KMS-11 (cell line): ENCODE data around the gene SEH1L.

Experiments
- H2AFZ ChIP-seq: fragments of 200-600 bp; sonication (generic); 2 replicates; pipeline ENCODE4 v1.6.1; 2016; ENCODE audit warnings: antibody characterized with exemption, mixed run types, low read depth
- H3K27ac ChIP-seq: fragments of 200-600 bp; sonication (generic); 2 replicates; pipeline ENCODE4 v1.6.1; 2016; ENCODE audit warnings: mild to moderate bottlenecking, mixed run types
- H3K27me3 ChIP-seq: fragments of 200-600 bp; sonication (generic); 2 replicates; pipeline ENCODE4 v1.6.1; 2017; ENCODE audit warnings: mild to moderate bottlenecking, low read depth, mixed run types, moderate library complexity; ENCODE audit not compliant: insufficient read depth
- H3K36me3 ChIP-seq: fragments of 200-600 bp; sonication (generic); 2 replicates; pipeline ENCODE4 v1.6.1; 2017; ENCODE audit warnings: mild to moderate bottlenecking, mixed run types; ENCODE audit not compliant: insufficient read depth
- H3K4me1 ChIP-seq: fragments of 200-600 bp; sonication (generic); 2 replicates; pipeline ENCODE4 v1.6.1; 2016; ENCODE audit warnings: mild to moderate bottlenecking, low read depth, mixed run types; ENCODE audit not compliant: poor library complexity, severe bottlenecking
- H3K4me2 ChIP-seq: fragments of 200-600 bp; sonication (generic); 2 replicates; pipeline ENCODE4 v1.7.0; 2016; ENCODE audit warnings: mild to moderate bottlenecking, mixed run types
- H3K4me3 ChIP-seq: fragments of 200-600 bp; sonication (generic); IDR thresholded peaks from 2 replicates; pipeline ENCODE4 v1.6.1; 2017; ENCODE audit warnings: low read depth, low read length, mixed read lengths; ENCODE audit not compliant: insufficient read depth
- H3K79me2 ChIP-seq: fragments of 200-600 bp; sonication (generic); 2 replicates; pipeline ENCODE4 v1.6.1; 2016; ENCODE audit warnings: low read depth, mixed run types; ENCODE audit not compliant: insufficient read depth
- H3K9ac ChIP-seq: fragments of 200-600 bp; sonication (generic); 2 replicates; pipeline ENCODE4 v1.6.1; 2016; ENCODE audit warnings: mild to moderate bottlenecking, mixed run types
- H4K20me1 ChIP-seq: fragments of 200-600 bp; sonication (generic); 2 replicates; pipeline ENCODE4 v1.6.1; 2016; ENCODE audit warnings: mild to moderate bottlenecking, mixed run types; ENCODE audit not compliant: insufficient read depth
- TF ChIP-seq, protein P1 (sequence below): fragments of 200-600 bp; sonication (generic); conservative IDR thresholded peaks from 2 replicates; pipeline ENCODE4 v1.6.1; 2017; ENCODE audit warnings: low read depth, mild to moderate bottlenecking, antibody characterized with exemption, low read length, moderate library complexity, mixed read lengths

The SEH1L gene

DNA sequence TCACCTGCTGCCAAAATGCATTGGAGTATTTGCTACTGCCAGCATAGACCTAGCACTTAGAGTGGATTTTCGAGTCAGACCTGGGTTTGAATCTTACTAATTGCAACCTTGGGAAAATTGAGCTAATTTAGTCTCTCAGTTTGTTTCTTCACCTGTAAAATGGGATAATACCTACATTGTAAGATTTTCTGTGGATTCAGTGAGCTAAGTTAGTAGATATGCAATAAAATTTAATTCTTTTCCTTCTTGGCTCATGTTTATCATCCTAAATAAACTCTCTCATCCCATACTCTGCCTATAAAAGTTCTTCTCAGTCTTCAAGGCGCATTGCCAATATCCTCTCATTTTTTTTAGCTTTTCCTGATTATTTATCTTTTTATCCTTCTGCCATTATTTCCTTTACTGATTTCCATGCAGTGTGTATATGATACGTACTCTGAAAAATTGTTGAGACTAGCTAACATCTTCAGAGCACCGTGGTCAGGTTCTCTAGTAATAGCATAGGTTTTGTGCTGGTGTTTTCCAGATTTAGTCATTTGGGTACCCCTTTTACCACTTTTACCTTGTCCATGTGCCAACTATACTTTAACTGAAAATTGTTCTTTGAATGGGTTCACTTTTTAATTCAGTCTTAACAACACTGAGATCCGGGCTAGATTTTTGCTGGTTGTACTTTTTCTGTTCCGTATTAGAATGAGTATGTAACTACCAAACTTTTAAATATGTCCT lies 50.7 kb downstream of the SEH1L start:
- peaks cover 48% of the 10 kb centered on the region for H3K79me2 ChIP-seq
- H3K9ac ChIP-seq = no peak overlapping the region
- H3K4me2 ChIP-seq = no peak overlapping the region
- H3K27me3 ChIP-seq = no peaks in the 10 kb centered on the region
- no peak overlapping the region for H3K4me3 ChIP-seq
- H3K27ac ChIP-seq = no peak overlapping the region
- no peaks in the 10 kb centered on the region; the same call in 1 of the 2 replicates for H3K36me3 ChIP-seq
- TF ChIP-seq, protein P1, sequence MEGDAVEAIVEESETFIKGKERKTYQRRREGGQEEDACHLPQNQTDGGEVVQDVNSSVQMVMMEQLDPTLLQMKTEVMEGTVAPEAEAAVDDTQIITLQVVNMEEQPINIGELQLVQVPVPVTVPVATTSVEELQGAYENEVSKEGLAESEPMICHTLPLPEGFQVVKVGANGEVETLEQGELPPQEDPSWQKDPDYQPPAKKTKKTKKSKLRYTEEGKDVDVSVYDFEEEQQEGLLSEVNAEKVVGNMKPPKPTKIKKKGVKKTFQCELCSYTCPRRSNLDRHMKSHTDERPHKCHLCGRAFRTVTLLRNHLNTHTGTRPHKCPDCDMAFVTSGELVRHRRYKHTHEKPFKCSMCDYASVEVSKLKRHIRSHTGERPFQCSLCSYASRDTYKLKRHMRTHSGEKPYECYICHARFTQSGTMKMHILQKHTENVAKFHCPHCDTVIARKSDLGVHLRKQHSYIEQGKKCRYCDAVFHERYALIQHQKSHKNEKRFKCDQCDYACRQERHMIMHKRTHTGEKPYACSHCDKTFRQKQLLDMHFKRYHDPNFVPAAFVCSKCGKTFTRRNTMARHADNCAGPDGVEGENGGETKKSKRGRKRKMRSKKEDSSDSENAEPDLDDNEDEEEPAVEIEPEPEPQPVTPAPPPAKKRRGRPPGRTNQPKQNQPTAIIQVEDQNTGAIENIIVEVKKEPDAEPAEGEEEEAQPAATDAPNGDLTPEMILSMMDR = no peak
- H2AFZ ChIP-seq = no peak overlapping the region
- H3K4me1 ChIP-seq = peaks cover 32% of the 10 kb centered on the region
- no peaks in the 10 kb centered on the region; the same call in 1 of the 2 replicates for H4K20me1 ChIP-seq

DNA sequence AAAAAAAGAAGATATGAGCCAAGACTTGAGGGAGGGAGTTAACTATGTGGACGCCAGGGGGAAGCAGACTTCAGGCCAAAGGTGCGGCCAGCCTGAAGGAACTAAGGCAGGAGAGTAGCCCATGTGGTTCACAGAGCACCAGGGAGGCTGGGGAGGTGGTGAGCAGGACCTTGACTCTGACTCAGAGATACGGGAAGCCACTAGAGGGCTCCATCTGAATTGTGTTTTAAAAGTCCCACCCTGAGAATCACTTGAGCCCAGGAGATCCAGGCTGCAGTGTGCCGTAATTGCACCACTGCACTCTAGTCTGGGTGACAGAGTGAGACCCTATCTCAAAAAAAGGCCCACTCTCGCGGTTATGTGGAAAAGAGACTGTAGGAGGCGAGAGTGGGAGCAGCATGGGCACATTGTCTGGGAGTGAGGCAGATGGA lies 55.7 kb downstream of the SEH1L start:
- Histone ChIP-seq H2AFZ (no peak overlapping the region), H3K79me2 (peaks cover 13% of the 10 kb centered on the region; the same call in 1 of the 2 replicates), H4K20me1 (no peaks in the 10 kb centered on the region), H3K4me1 (peaks cover 24% of the 10 kb centered on the region), H3K27ac (no peak overlapping the region), H3K4me3 (no peak overlapping the region), H3K27me3 (no peaks in the 10 kb centered on the region), H3K9ac (no peak overlapping the region), H3K4me2 (no peak overlapping the region), H3K36me3 (no peaks in the 10 kb centered on the region; the same call in 1 of the 2 replicates)
- TF ChIP-seq, protein P1 = peak; percentile 58

DNA sequence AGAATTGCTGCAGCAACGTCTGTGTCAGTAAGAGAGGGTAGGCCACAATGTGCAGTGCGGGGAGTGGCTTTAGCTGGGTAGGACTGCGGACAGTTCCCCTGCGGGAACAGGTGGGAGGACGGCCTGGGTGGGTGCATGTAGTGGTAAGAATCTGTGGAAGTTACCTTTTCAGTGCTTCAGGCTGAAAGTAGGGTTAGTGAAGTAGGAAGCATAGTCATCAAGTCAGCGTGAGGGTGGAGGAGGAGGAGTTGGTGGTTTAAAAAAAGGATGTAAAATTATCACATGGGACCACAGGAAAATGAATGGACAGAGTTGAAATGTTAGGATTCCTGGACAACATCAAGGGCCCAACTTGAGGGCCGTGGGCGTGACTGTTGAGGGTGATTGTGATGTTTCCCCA lies 56.6 kb downstream of the SEH1L start:
- no peaks in the 10 kb centered on the region for H3K27me3 ChIP-seq
- no peak overlapping the region for H3K9ac ChIP-seq
- H3K36me3 ChIP-seq = no peaks in the 10 kb centered on the region; the same call in 1 of the 2 replicates
- H3K27ac ChIP-seq = no peak overlapping the region
- peaks cover 20% of the 10 kb centered on the region for H3K4me1 ChIP-seq
- TF ChIP-seq, protein P1 = no peak
- no peak overlapping the region for H2AFZ ChIP-seq
- H3K79me2 ChIP-seq = peaks cover 13% of the 10 kb centered on the region; the same call in 1 of the 2 replicates
- H3K4me3 ChIP-seq = no peak overlapping the region
- H4K20me1 ChIP-seq = no peaks in the 10 kb centered on the region
- no peak overlapping the region for H3K4me2 ChIP-seq

DNA sequence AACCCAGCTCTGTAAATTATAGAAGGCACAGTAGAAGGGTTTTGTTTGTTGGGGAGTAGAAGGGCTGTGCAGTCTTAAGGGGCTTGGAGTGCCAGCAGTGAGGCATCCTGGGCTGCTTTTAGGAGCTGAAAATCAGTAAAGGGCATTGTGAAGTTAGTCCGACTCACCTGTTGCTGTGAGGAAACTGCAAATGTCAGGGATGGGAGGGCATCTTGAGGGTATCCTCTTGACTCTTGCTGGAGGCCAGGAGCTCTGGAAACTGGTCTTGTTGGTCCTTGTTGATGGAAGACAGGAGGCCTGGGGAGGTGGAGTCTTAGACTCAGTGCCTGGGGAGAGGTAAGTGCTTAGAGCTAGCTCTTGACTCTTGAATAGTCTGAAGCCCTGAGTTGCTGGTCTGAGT lies 57.5 kb downstream of the SEH1L start:
- peaks cover 12% of the 10 kb centered on the region for H3K4me1 ChIP-seq
- TF ChIP-seq, protein P1 = no peak
- H4K20me1 ChIP-seq = no peaks in the 10 kb centered on the region
- no peak overlapping the region for H3K4me3 ChIP-seq
- no peak overlapping the region for H3K27ac ChIP-seq
- no peak overlapping the region for H3K4me2 ChIP-seq
- no peaks in the 10 kb centered on the region for H3K27me3 ChIP-seq
- H3K36me3 ChIP-seq = peaks cover 4% of the 10 kb centered on the region; the same call in 1 of the 2 replicates
- H2AFZ ChIP-seq = no peak overlapping the region
- H3K9ac ChIP-seq = no peak overlapping the region
- H3K79me2 ChIP-seq = peaks cover 13% of the 10 kb centered on the region; the same call in 1 of the 2 replicates
